ENCODE measurements around the gene FCN1.
"Not testable (repeated sequence)": the region's sequence is repeated elsewhere in the genome, so short reads cannot be mapped to it uniquely, and the experiment has no call there.

The FCN1 gene

GRCh38 chr9:134917431-134918373 lies at the start of gene FCN1:
TSS of gene FCN1 (minus strand) at chr9:134917912. CDS start at chr9:134917871, 41 bp downstream.
- DNase-seq: no peak

DNA sequence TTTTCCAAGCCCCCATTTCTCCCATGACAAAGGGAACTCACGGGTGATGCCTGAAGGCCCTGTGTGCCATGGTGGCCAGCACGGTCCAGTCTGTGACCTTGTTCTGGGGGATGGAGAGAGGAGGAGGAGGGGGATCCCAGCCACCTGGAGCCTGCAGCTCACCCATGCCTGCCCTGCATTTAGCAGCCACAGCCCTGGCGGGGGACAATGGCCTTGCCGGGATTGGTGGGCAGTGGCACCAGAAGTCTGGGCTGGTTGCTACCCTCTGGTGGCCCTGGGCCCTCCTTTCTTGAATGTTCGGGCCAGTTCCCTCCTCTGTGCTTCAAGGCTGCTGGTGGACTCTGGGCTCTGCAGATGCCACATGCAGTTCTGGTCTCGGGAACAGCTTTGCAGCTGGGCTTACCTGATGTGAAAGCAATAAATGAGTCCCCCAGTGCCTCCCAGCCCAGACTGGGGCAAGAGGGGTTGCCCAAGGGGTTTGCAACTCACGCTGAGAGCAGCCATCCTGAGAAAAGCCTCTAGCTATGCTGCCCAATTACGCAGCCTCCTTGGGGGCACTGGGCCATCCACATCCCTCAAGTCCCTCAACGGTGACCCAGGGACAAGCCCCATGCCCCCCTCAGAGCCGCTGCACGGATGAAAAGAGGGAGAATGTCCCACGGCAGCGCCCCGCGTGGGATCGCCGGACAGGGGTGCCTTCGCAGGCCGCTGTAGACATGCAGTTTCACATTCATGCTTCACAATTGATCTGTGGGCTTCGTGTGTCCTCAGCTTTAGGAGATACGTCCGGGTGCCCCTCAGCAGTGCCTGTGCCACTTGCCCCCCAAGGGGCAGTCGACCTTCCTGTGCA lies 49.2 kb upstream of the FCN1 start:
- no peak for DNase-seq

DNA sequence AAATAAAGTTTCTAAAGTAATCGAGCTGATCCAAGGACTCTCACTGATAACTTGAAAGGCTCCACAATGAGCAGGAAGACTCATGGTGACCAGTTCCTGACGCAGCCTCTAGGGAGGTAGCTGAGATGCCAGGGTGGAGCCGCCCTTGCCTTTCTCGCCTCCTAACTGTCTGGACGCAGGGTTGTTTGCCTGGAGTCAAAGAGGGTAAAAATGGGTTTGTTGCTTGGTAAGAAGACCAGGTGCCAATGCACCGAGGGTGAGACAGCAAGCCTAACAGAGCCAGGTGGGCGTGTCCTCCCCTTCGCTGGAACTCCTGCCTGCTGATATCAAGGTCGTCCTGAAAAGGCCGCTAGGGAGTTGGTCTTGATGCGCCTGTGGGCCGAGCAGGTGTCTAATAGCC lies 48.6 kb upstream of the FCN1 start:
- no peak for DNase-seq

DNA sequence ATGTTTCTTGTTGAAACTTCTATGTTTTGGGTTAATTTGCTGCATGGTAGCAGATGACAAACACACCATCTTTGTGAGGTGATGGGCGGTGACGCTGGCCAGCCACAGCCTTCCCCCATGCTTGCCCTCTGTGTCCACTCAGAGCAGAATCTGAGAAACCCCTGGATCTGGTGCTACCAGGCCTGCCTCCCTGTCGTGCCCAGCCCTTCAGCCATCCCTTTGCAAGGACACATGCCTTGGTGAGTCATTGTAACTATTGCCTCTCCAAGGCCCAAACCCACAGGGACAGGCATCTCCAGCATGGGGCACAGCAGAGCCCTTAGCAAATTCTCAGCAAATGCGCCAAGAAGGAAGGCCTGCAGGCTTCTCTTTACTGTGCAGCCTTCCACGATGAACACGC lies 48.1 kb upstream of the FCN1 start:
- DNase-seq: no peak

DNA sequence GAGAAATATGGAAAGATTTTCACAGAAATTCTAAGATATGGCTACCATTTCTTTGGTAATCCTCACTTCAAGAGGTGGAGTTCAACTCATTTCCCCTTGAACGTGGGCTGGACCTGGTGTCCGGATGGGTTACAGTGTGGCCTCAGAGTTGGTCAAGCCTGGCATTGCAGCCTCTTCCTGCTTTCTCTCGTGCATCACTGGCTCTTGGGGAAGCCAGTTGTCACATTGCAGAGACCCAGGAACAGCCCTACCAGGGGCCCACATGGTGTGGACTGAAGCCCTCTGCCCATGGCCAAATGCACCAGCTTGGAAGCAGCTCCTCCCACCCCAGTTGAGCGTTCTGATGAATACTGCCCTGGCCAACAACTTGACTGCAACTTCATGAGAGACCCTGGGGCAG lies 47.7 kb upstream of the FCN1 start:
- no peak for DNase-seq

GRCh38 chr9:134964271-134965055 lies 46.8 kb upstream of the FCN1 start:
- DNase-seq: no peak

GRCh38 chr9:134963546-134963945 lies 45.8 kb upstream of the FCN1 start:
- no peak for DNase-seq

- no peak for DNase-seq
Measured at GRCh38 chr9:134962973-134963364, 45.3 kb upstream of the FCN1 start.

- DNase-seq: no peak
Measured at GRCh38 chr9:134962065-134962972, 44.6 kb upstream of the FCN1 start.

DNA sequence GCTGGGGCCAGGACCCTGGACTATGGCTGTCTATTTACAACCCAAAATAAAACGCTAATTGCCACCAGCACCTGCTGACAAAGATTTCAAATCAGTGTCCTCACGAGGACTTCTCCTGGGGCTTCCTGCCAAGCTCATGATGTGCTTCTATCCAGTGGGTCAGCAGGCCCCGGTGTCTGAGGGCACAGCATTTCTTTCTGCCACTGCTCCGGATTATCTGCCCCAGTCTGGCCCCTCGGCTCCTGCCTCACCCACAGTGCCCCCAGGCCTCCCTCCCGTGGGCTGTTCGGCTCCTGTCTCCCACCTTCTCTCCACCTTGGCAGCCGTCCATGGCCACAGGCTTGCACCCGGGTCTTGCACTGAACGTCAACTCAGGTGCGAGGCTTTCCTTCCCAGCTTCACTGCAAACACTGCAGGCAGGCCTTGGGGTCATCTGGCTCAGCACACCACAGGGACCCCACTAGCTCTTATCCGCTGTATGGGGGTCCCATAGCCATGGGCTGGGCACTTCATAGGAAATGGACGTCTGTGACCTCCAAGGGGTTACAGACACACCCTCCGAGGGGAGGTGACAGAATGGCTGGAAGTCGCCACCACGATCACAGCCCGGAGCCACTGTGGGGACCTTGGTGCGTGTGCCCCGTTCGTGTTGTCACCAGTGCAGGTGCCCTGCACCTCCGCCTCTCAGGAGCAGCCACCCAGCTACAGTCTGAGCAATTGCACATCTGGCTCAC lies 43.8 kb upstream of the FCN1 start:
- DNase-seq: no peak

GRCh38 chr9:134960701-134961181 lies 43.0 kb upstream of the FCN1 start:
- DNase-seq: no peak

DNA sequence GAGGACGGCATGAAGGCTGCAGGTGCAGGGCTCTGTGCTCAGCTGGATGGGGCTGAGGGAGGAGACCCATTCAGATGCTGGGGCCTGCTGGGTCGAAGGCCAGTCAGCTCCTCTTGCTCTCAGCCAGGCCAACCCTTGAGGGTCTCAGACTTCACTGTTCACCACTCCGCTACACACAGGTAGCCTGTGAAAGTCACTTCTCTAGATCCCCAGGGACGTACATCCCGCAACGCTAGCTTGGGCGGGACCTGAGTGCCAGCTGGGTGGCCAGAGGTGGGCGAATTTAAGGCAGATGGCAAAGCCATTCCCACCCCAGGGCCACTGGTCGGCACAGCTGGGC lies 42.2 kb upstream of the FCN1 start:
- DNase-seq: no peak

DNA sequence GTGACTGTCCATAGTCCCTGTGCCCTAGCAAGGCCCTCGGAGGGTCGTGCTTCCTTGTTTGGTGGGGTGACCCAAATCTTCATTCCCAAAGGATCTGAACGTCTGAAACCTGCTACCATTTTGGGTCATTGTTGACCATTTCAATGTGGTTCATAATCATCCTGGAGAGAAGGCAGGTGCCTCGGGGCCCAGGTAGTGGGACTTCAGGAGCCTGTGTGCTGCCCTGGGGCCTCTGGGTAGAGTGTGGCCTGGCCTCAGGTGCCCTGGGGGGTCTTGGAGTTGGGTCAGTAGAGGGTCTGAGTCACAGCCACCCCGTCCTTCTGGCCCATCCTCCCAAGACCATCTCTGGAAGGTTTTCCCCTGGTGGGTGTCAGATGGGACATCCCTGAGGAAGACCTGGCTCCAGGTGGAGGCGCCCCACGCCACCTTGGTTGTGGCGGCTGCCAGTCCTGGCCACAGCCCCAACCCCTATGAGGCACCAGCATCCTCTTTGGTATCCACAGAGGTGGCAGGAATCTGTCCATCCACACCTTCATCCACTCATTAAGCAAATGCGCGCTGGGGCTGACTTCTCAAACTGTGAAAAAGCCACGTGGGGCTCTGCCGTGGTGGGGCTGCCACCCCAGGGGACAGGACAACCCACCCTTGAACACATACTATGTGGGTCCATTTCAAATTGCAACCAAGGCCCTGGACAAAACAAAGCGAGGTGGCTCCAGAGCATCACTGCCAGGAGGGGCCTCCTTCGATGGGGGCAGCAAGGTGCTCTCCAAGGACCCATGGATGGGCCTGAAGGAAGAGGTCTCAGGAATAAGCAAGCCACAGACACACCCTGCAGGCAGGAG lies 41.6 kb upstream of the FCN1 start:
- no peak for DNase-seq

GRCh38 chr9:134957945-134958227 lies 40.2 kb upstream of the FCN1 start:
- DNase-seq: no peak

- no peak for DNase-seq
Measured at GRCh38 chr9:134957165-134957944, 39.6 kb upstream of the FCN1 start.

DNA sequence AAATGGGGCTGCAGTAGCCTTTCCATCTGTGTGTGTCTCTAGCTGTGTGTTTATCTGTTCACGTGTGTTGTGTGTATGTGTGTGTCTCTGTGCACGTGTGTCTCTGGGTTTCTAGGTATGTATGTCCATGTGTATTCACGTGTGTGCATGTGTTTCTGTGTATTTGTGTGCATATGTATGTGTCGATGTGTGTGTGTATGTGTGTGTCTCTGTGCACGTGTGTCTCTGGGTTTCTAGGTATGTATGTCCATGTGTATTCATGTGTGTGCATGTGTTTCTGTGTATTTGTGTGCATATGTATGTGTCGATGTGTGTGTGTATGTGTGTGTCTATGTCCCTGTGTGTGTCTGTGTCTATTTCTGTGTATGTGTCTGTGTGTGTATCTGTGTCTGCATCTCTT lies 38.7 kb upstream of the FCN1 start:
- not testable (repeated sequence) for DNase-seq

DNA sequence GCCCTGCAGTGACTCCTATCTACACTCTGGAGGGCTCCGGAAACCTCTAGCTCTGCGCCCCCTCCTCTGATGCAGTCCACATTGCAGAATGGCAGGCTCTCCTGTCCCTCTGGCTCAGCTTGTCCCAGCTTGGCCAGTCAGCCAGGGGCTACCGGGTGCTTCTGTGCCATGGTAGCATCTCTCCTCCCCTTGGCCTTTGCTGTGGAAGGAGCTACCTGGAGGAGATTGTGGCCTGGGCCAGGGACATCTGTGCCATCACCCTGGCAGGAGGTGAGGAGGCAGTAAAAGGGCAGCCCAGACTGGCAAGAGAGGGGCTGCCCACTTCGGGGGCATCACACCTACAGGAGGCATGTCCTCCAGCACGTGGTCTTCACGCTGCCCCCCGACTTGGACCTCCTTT lies 38.1 kb upstream of the FCN1 start:
- DNase-seq: no peak

- no peak for DNase-seq
Measured at GRCh38 chr9:134955156-134955555, 37.4 kb upstream of the FCN1 start.

- no peak for DNase-seq
Measured at GRCh38 chr9:134951994-134952393, 34.3 kb upstream of the FCN1 start.

GRCh38 chr9:134951461-134951860 lies 33.7 kb upstream of the FCN1 start:
- DNase-seq: no peak
